GM23338 (cell line): ENCODE results near the gene SCFD2.

Experiments
- CTCF ChIP-seq, 2 experiments: fragments of 200-600 bp in 1 of 2; sonication (generic) in 1 of 2; conservative IDR thresholded peaks; 2 replicates each; pipeline versions ENCODE4 v1.5.1 to v1.6.1; 2016 to 2017; ENCODE audit warnings: antibody characterized with exemption in 2 of 2, low read depth in 2 of 2, mild to moderate bottlenecking in 2 of 2, moderate library complexity in 1 of 2
- EZH2 ChIP-seq: fragments of 200-600 bp; sonication (generic); IDR thresholded peaks from one replicate; pipeline ENCODE4 v1.8.0; 2017; ENCODE audit warnings: antibody characterized with exemption, mild to moderate bottlenecking, low read depth; ENCODE audit not compliant: unreplicated experiment
- EZH2phosphoT487 ChIP-seq: fragments of 200-600 bp; sonication (generic); IDR thresholded peaks from one replicate; pipeline ENCODE4 v1.8.1; 2018; ENCODE audit warnings: antibody characterized with exemption; ENCODE audit not compliant: unreplicated experiment
- JUNB ChIP-seq: IDR thresholded peaks from one replicate; pipeline ENCODE4 v1.6.1; 2016; ENCODE audit warnings: antibody characterized with exemption; ENCODE audit not compliant: unreplicated experiment
- POLR2AphosphoS5 ChIP-seq: IDR thresholded peaks from 2 replicates; pipeline ENCODE4 v1.6.1; 2016; ENCODE audit warnings: antibody characterized with exemption, low read depth
- REST ChIP-seq: IDR thresholded peaks from one replicate; pipeline ENCODE4 v1.6.1; 2018; ENCODE audit warnings: antibody characterized with exemption; ENCODE audit not compliant: unreplicated experiment
- ZNF462 ChIP-seq: fragments of 250-450 bp; sonication (Bioruptor Pico); IDR thresholded peaks from 2 replicates; pipeline ENCODE4 v1.5.0; 2020; ENCODE audit warnings: mild to moderate bottlenecking, moderate library complexity

GRCh38 chr4:53314252-53314651, 51.6 kb downstream of the SCFD2 start:
- no peak for TF ChIP-seq EZH2
- no peak for TF ChIP-seq REST
- TF ChIP-seq CTCF (conservative IDR thresholded peaks at IDR 0.05; ENCODE audit: low read depth in 2 of 2): no peak
- no peak for TF ChIP-seq JUNB
- no peak for TF ChIP-seq ZNF462 (CRISPR knock-in tag)
- TF ChIP-seq POLR2AphosphoS5: no peak
- TF ChIP-seq EZH2phosphoT487: no peak
